ENCODE measurements around the gene C3orf38.

GRCh38 chr3:88132894-88133293 is 16.9 kb upstream of the C3orf38 start:
- TF ChIP-seq EP300 (IDR thresholded peaks at IDR 0.05; ENCODE audit: low read depth): no peak
- no peak for TF ChIP-seq CTCF (IDR thresholded peaks at IDR 0.05)
- no peak for TF ChIP-seq POLR2AphosphoS5 (IDR thresholded peaks at IDR 0.05)
- no peak for TF ChIP-seq POLR2A (IDR thresholded peaks at IDR 0.05)

Data from transverse colon (tissue), 4 donors.